ENCODE results near the gene ZNF500. TPM values are rescaled to one million over a fixed set of nuclear protein-coding genes. Genes with fewer than 3 reads are reported as not detected.

Gene ZNF500
- total RNA-seq, 3 donors from 2014 or later (not counting 1 experiment from before 2014, with no cell fraction given): 11.4 to 20.3 (median 13.0) TPM

GRCh38 chr16:4754865-4755264 lies 12.1 kb downstream of the ZNF500 start:
- Histone ChIP-seq H3K36me3 (ENCODE audit: control insufficient read depth, insufficient read depth, low read length) (peaks cover 49% of the 10 kb centered on the region), H3K27me3 (ENCODE audit: control insufficient read depth, insufficient read depth, low read length) (no peaks in the 10 kb centered on the region)

GRCh38 chr16:4753227-4753626 lies 13.7 kb downstream of the ZNF500 start:
- H3K9me3 Mint-ChIP-seq: no peaks in the 10 kb centered on the region
- no peaks in the 10 kb centered on the region for H3K4me1 ChIP-seq (ENCODE audit: control insufficient read depth, insufficient read depth, low read length)
- H3K4me3 Mint-ChIP-seq: no peak overlapping the region
- H3K36me3 ChIP-seq (ENCODE audit: control insufficient read depth, insufficient read depth, low read length): peaks cover 38% of the 10 kb centered on the region
- DNase-seq: no peak
- H3K27ac Mint-ChIP-seq: no peak overlapping the region
- no peaks in the 10 kb centered on the region for H3K27me3 ChIP-seq (ENCODE audit: control insufficient read depth, insufficient read depth, low read length)
- no peak overlapping the region for H3K4me3 ChIP-seq (ENCODE audit: low read length)
- no peak for ATAC-seq
- H3K9me3 ChIP-seq (ENCODE audit: control insufficient read depth, insufficient read depth, low read length): no peaks in the 10 kb centered on the region
- no peak for TF ChIP-seq CTCF (IDR thresholded peaks at IDR 0.05)
- H3K4me1 Mint-ChIP-seq: peaks cover under 1% of the 10 kb centered on the region in 2 donors
- no peaks in the 10 kb centered on the region for H3K36me3 Mint-ChIP-seq
- H3K27me3 Mint-ChIP-seq (ENCODE audit: low read depth in 2 of 2): no peaks in the 10 kb centered on the region
- H3K27ac ChIP-seq (ENCODE audit: low read length): no peak overlapping the region
- intact Hi-C loops (cut with micrococcal nuclease): no loop called here
- whole genome bisulfite sequencing (ENCODE audit: insufficient coverage): 96% methylated on average over 11 of the region's 11 CpGs

More at GRCh38 chr16:4754865-4755264, 12.1 kb downstream of the ZNF500 start:
- H3K27ac Mint-ChIP-seq: no peak overlapping the region
- H3K4me3 ChIP-seq (ENCODE audit: low read length): no peak overlapping the region
- no peak overlapping the region for H3K4me3 Mint-ChIP-seq
- WGBS (ENCODE audit: insufficient coverage): 95% methylated on average over 4 of the region's 4 CpGs
- intact Hi-C loops (cut with micrococcal nuclease): no loop called here
- no peaks in the 10 kb centered on the region for H3K4me1 ChIP-seq (ENCODE audit: control insufficient read depth, insufficient read depth, low read length)
- DNase-seq (no peak), ATAC-seq (no peak)
- TF ChIP-seq CTCF (IDR thresholded peaks at IDR 0.05): no peak
- no peak overlapping the region for H3K27ac ChIP-seq (ENCODE audit: low read length)
- no peaks in the 10 kb centered on the region for H3K4me1 Mint-ChIP-seq
- H3K27me3 Mint-ChIP-seq (ENCODE audit: low read depth in 2 of 2): no peaks in the 10 kb centered on the region
- H3K36me3 Mint-ChIP-seq: no peaks in the 10 kb centered on the region
- H3K9me3 Mint-ChIP-seq: no peaks in the 10 kb centered on the region
- H3K9me3 ChIP-seq (ENCODE audit: control insufficient read depth, insufficient read depth, low read length): no peaks in the 10 kb centered on the region

- H3K36me3 Mint-ChIP-seq: no peaks in the 10 kb centered on the region
- Histone ChIP-seq H3K9me3 (ENCODE audit: control insufficient read depth, insufficient read depth, low read length) (no peaks in the 10 kb centered on the region), H3K27ac (ENCODE audit: low read length) (no peak overlapping the region), H3K4me1 (ENCODE audit: control insufficient read depth, insufficient read depth, low read length) (no peaks in the 10 kb centered on the region), H3K36me3 (ENCODE audit: control insufficient read depth, insufficient read depth, low read length) (peaks cover 36% of the 10 kb centered on the region), H3K4me3 (ENCODE audit: low read length) (no peak overlapping the region), H3K27me3 (ENCODE audit: control insufficient read depth, insufficient read depth, low read length) (no peaks in the 10 kb centered on the region)
- ATAC-seq (no peak), DNase-seq (no peak)
- H3K4me3 Mint-ChIP-seq: no peak overlapping the region
- 94% methylated on average over 44 of the region's 44 CpGs for WGBS (ENCODE audit: insufficient coverage)
- no peaks in the 10 kb centered on the region for H3K27me3 Mint-ChIP-seq (ENCODE audit: low read depth in 2 of 2)
- intact Hi-C loops (cut with micrococcal nuclease): no loop called here
- H3K9me3 Mint-ChIP-seq: no peaks in the 10 kb centered on the region
- H3K27ac Mint-ChIP-seq: no peak overlapping the region
- peaks cover 7 to 8% of the 10 kb centered on the region in 2 donors for H3K4me1 Mint-ChIP-seq
- no peak for TF ChIP-seq CTCF (IDR thresholded peaks at IDR 0.05)
Observed at GRCh38 chr16:4752351-4753100, 14.4 kb downstream of the ZNF500 start.

- intact Hi-C loops (cut with micrococcal nuclease): no loop called here
- Mint-ChIP-seq H3K4me1 (peaks cover 10% of the 10 kb centered on the region in 2 donors), H3K27ac (no peak overlapping the region), H3K9me3 (no peaks in the 10 kb centered on the region), H3K36me3 (no peaks in the 10 kb centered on the region), H3K27me3 (ENCODE audit: low read depth in 2 of 2) (no peaks in the 10 kb centered on the region), H3K4me3 (no peak overlapping the region)
- ATAC-seq: no peak
- WGBS (ENCODE audit: insufficient coverage): 97% methylated on average over 8 of the region's 8 CpGs
- DNase-seq: no peak
- no peak for TF ChIP-seq CTCF (IDR thresholded peaks at IDR 0.05)
- no peak overlapping the region for H3K4me3 ChIP-seq (ENCODE audit: low read length)
- H3K36me3 ChIP-seq (ENCODE audit: control insufficient read depth, insufficient read depth, low read length): peaks cover 36% of the 10 kb centered on the region
- no peaks in the 10 kb centered on the region for H3K9me3 ChIP-seq (ENCODE audit: control insufficient read depth, insufficient read depth, low read length)
- H3K27ac ChIP-seq (ENCODE audit: low read length): no peak overlapping the region
- H3K27me3 ChIP-seq (ENCODE audit: control insufficient read depth, insufficient read depth, low read length): no peaks in the 10 kb centered on the region
- H3K4me1 ChIP-seq (ENCODE audit: control insufficient read depth, insufficient read depth, low read length): no peaks in the 10 kb centered on the region
Observed at GRCh38 chr16:4750896-4751295, 16.1 kb downstream of the ZNF500 start.

All from natural killer cell (primary cell).